Neural progenitor cell (in vitro differentiated cells): ENCODE results near the gene UGT2B7.

Experiments
- CTCF ChIP-seq: fragments of 200-600 bp; sonication (generic); IDR thresholded peaks from 2 replicates; pipeline ENCODE4 v1.5.1; 2017; ENCODE audit warnings: antibody characterized with exemption, mild to moderate bottlenecking
- EZH2 ChIP-seq: fragments of 200-600 bp; sonication (generic); IDR thresholded peaks from 2 replicates; pipeline ENCODE4 v1.6.1; 2017; ENCODE audit warnings: antibody characterized with exemption, mild to moderate bottlenecking, moderate library complexity
- EZH2phosphoT487 ChIP-seq: fragments of 200-600 bp; sonication (generic); IDR thresholded peaks from 2 replicates; pipeline ENCODE4 v1.6.1; 2017; ENCODE audit warnings: antibody characterized with exemption

- TF ChIP-seq CTCF (no peak), EZH2phosphoT487 (no peak), EZH2 (no peak)
Measured at GRCh38 chr4:69154021-69154420, 57.7 kb downstream of the UGT2B7 start.
